CD4-positive, alpha-beta T cell treated with Interleukin-17A for 4 hours (primary cell): ENCODE measurements around the gene MIA.
"Not testable (repeated sequence)": the region's sequence is repeated elsewhere in the genome, so short reads cannot be mapped to it uniquely, and the experiment has no call there.

Experiments
- DNase-seq: peaks from one replicate; pipeline ENCODE4 v3.0.0-alpha.2; 2020; ENCODE audit warnings: mixed read lengths

The MIA gene

DNA sequence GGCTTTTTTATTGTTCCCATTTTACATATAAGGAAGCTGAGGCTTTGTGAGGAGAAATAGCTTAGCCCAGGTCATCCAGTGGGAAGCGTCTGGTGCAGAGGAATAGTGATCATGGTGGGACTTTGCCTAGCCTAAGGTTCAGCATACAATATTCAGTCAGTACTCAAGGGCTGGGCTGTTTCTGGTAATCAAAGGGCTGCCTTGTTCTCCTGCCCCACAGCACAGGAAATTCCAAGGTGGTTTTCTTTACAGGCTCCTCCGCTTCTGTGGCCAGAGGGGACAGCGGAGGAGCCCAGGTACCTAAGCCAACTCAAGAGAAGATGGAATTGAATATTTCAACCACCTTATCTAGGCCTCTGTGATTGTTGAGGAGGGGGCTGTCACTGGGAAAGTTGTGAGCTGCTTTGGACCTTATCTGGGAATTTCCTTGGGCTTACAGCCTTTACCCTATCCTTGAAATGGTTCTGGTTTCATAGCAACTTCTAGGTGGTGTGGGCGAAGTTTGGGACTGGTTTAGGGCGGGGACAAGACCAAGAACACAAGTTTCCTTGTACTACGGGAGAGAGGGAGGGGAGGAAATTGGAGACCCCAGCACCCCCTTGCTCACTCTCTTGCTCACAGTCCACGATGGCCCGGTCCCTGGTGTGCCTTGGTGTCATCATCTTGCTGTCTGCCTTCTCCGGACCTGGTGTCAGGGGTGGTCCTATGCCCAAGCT is at the start of gene MIA:
Gene MIA, plus strand, starts transcription at position 606 of the 716 bp plus-strand sequence. Its CDS starts 22 bp downstream, at position 628.
- DNase-seq: no peak

DNA sequence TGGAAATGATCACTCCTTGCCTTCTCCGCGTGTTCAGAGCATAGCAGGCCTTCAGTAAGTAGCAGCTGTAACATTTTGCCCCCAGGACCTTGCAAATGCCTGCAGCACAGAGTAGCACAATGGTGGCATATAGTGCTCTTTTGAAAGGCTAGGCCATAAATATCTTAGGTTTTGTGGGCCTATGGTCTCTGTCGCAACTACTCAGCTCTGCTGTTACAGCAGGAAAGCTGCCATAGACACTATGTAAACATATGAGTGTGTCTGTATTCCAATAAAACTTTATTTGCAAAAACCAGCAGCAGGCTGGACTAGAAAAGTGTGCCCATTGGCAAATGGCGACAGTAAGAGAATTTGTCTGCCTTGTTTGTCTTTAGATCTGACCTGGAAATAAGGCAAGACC is 49.0 kb upstream of the MIA start:
- DNase-seq: no peak

DNA sequence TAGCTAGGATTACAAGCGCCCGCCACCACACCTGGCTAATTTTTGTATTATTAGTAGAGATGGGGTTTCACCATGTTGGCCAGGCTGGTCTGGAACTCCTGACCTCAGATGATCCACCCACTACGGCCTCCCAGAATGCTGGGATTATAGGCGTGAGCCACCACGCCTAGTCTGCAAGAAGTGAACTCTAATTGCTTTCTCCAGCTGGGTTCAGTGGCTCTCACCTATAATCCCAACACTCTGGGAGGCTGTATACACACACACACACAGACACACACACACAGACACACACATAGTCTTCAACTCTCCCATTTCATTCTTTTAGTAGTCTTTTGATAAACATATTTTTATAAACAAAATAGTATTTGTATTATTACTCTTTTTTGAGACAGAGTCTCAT is 45.3 kb upstream of the MIA start:
- DNase-seq: not testable (repeated sequence)

DNA sequence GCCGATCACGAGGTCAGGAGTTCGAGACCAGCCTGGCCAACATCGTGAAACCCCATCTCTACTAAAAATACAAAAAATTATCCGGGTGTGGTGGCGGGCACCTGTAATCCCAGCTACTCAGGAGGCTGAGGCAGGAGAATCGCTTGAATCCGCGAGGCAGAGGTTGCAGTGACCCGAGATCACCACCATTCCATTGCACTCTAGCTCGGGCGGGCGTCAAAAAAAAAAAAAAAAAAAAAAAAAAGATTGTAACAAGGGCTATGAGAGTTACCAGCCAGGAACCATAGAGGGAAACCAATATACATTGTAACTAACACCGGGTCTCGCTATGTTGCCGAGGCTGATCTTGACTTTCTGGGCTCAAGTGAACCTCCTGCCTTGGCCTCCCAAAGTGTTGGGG is 43.0 kb upstream of the MIA start:
- not testable (repeated sequence) for DNase-seq

DNA sequence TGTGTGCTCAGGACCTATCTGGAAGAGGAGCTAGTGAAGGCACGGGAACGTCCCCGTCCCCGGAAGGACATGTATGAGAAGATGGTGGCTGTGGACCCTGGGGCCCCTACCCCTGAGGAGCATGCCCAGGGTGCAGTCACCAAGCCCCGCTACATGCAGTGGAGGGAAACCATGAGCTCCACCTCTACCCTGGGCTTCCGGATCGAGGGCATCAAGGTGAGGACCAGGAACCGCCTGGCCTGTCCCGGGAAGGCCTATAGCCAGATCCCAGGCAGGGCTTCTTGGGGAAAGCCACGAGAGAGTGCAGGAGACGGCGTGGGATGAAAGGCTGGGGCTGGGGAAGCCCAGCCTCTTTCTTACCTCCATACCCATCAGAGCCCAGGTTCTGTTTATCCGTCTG is 42.2 kb upstream of the MIA start:
- no peak for DNase-seq

DNA sequence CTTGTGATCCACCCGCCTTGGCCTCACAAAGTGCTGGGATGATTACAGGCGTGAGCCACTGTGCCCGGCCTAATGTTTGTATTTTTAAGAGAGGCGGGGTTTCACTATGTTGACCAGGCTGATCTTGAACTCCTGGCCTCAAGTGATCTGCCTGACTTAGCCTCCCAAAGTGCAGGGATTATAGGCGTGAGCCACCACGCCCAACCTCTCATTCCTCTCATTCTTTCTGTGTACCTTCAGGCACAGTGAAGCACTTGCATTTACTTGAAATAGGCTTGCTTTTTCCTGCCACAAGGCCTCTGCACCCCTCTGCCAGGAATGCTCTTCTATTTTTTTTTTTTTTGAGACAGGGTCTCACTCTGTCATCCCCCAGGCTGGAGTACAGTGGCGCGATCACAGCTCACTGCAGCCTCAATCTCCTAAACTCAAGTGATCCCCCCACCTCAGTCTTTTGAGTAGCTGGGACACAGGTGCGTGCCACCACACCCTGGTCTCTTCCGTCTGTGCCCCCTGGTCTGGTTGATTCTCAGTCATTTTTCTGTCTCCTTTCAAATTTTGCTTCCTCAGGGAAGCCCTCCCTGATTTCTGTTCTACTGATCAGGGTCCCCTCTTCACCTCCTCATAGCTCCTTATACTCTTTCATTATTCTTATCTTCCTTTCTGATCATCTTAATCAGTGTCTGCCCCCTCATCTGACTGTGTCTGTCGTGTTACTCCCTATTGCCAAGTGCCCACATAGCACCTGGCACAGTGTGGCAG is 40.1 kb upstream of the MIA start:
- DNase-seq: no peak

DNA sequence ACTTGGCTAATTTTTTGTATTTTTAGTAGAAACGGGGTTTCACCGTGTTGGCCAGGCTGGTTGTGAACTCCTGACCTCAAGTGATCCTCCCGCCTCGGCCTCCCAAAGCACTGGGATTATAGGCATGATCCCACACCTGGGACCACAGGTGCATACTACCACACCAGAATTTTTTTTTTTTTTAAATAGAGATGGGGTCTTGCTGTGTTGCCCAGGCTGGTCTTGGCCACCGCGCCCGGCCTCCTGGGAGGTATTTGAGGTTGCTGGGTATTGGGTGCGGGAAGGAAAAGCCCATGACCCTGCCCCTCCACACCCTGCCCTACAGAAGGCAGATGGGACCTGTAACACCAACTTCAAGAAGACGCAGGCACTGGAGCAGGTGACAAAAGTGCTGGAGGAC is 38.7 kb upstream of the MIA start:
- no peak for DNase-seq

DNA sequence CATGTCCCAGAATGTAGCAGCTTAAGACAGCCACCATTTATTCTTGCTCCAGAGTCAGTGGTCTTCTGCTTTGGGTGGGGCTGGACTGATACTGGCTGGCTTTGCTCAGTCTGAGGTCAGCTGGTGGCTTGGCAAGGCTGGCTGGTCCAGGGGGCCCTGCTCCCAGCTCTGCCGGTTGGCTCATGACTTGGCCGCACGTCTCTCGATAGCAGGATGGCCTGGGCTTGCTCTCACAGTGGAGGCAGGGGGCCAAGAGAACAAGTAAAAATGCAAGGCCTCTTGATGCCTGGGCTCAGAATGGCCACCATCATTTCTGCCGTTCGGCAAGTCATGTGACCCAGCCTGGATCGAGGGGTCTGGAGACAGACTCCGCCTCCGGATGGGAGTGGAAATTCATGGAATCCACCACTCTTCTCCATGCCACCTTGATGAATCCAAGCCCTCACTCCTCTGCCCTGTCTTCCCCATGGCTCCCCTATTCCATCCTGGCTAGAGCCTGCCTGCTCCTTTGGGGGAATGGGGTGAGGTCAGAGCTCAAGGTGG is 38.1 kb upstream of the MIA start:
- no peak for DNase-seq

DNA sequence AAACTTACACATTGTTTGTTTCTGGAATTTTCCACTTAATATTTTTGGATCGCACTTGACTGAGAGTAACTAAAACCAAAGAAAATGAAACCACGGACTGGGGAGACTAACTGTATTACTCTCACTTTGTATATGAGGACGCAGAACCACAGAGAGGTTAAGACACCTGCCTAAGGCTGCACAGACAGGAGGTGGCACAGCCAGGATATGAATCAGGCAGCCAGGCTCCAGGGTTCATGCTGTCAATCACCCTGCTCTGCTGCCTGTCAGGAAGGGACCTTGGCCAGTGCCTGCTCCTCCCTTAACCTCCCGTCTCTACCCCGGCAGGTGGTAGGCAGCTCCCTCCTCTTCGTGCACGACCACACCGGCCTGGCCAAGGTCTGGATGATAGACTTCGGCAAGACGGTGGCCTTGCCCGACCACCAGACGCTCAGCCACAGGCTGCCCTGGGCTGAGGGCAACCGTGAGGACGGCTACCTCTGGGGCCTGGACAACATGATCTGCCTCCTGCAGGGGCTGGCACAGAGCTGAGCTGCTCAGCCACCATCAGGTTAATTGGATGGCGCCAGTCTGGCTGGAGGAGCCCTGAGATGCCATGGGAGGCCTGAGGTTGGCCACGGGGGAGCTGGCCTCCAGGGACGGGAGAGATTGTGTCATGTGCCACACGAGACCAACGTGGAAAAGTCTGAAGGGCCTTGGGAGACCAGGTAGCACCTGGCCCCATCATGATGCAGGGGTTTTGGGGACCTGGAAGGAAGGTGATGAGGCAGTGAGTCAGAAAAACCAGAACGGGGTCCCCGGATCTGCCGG is 36.1 kb upstream of the MIA start:
- no peak for DNase-seq

DNA sequence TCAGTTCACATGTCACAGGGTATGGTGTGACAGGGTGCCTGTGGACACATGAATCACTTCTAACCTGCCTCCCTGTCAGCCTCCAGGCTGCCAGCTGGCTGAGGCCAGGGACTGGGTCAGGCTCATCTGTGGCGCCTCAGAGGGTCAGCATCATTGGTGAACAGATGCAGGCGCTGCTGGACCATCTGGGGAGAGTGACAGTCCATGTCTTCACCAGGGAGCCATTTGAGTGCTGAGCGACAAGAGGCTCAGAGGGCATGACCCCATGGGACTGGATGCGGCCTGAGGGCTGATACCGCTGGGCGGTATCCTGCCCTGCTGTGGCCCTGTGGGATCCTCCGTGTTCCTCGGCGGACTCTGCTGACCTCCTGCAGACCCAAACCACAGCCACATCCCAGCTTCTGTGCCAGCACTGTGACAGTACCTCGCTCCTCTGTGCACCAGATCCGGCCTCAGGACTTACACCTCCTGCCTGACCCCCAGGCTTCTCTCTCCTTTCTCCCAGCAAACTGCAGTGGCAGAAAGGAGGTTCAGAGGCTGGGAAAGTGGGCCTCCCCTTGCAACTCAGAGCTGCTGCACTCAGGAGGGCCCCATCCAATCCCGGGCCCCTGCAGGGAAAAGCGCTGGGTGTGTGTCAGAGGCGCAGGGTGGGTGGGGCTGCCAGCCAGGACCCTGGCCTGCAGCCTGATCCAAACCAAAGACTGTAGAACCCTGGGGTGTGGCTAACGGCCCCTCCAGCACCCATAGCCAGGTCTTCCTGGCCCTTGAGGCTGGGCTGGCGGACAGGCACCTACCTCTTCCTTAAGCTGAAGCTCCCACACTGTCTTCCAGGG is 35.2 kb upstream of the MIA start:
- DNase-seq: no peak

DNA sequence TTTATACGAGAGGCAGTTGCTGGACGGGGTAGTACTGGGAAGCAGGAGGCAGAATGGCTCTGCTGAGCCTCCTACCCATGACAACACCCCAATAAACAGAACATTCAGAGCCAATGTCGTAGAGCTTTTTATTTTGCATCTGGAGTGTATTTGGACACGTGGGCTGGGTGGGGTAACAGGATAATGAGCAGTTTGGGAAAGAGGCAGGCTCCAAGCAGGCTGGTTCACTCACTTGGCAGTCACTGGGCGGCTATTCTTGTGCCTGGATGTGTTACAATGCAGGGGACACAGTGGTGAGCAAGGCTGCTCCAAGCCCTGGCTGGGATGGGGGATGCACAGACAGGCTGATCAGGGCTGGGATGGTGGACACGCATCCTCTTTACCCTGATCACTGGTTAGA is 34.6 kb upstream of the MIA start:
- DNase-seq: no peak

DNA sequence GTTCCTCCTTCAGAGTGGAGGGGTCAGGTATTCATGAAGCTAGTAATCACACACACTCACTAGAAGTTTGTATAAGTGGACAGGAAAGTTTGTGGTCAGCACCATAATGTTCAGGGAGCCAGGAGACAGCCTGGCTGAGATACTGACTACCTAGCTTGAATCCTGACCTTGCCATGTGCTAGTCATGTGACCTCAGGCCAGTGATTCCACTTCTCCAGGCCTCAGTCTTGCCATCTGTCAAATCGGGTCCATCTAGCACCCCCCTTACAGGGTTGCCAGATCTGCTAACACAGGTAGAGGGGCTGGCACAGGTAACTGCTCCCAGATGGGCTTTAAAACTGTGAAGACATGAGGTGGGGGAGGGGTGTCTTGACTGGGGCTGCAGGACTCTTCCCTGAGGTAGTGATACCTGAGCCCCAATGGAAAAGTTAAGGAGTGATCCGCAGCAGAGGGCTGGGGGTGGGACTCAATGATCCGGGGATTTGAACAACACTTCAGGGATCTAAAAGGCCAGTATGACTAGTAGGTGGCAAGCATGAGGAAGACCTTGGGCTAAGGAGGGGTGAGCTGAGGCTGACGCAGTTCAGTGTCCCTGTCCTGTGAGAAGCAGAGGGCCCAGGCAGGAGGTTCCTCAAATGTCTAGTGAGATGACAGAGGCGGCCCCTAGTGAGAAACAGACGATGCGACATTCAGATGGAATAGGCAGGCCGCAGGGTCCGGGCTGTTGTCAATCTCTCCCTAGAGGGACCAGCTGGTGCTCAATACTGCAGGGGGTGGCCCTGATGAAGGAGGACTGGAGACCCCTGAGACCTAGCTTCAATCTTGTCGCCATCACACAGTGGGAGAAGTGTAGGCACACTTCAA is 33.6 kb upstream of the MIA start:
- DNase-seq: no peak

DNA sequence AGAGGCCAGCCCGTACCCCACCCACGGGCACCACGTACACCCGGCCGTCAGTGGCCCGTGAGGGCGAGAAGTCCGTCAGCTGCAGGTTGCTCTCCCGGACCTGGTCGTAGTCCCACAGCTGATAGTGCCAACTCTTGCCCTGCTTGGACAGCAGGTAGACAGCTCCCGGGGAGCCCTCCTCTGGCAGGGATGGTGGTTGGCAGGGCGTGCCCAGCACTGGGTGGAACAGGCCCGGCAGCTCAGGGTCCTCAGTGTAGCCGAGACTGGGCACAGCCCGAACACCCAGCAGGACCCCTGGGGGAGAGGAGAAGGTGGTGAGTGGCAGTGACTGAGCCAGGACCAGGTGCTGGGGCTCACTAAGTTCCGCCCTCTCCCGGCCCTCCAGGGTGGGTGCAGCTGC is 32.8 kb upstream of the MIA start:
- no peak for DNase-seq

DNA sequence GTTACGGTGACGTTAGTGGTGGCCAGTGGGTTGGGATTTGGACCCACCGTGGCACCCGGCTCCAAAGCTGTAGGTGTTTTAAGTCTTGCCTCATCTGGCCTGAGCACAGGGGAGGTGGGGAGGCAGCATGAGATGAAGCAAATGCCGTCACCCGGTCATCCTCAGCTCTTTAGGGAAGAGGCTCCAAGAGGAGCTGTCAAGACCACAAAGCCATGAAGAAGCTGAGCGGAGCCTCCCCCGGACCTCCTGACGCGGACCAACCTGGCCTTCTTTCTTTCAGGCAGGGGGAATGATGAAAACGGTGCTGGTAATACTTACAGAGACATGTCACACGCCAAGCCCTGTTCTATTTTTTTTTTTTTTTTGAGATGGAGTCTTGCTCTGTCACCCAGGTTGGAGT is 32.4 kb upstream of the MIA start:
- DNase-seq: no peak

DNA sequence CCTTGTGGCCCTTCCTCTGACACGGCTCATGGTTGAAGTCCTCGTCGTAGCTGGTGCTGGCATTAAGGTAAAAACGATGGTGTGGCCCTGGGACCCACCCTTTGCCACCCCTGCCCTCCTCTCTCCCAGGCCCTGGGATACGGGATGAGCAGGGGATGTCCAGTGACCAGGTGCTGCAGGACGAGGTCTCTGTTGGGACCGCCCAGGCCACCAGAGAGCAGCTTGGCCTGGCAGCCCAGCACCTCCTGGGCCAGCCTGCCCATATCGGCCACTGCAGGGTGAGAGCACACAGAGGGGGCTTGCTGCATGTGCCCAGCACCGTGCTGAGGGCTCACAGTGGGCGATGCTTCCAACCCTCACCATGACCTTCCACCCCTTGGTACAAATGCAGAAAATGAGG is 31.4 kb upstream of the MIA start:
- DNase-seq: no peak

DNA sequence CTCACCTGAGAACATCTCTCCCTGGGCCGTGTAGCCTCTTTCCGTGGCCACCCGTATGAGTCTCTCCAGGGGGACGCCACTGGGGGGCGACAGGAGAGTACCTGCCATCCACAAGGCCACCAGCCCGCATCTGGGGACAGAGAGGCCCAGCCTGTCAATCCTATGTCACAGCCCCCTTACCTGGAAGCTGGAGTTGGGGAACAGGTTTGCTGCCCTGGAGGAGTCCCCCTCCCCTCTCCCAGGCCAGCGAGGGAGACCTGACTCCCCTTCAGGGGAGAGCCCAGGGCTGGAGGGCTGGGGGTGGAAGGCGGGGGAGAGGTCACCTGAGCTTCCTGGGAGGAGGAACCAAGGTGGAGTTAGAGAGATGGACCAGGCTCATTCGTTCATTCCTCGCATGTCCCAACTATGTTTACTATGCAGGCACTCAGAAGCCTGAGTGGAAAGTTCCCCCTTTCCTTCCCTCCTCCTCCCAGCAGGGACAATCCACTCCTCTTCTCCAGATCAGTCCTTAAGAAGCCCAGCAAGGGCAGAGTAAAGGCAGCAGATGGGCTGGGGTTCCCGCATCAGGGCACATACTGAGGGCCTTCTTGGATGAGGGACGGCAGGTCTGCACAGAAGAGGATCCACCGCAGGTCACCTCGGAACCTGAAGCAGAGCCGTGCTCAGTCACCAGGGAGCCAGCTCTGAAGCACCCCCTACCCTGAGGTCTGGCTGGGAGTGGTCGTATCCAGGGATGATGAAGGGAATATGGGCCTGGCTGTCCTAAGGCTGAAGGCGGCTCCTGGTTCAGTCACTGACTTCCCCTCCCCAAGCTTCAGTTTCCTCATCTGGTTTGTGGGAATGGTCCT is 30.5 kb upstream of the MIA start:
- DNase-seq: peak; percentile 49

DNA sequence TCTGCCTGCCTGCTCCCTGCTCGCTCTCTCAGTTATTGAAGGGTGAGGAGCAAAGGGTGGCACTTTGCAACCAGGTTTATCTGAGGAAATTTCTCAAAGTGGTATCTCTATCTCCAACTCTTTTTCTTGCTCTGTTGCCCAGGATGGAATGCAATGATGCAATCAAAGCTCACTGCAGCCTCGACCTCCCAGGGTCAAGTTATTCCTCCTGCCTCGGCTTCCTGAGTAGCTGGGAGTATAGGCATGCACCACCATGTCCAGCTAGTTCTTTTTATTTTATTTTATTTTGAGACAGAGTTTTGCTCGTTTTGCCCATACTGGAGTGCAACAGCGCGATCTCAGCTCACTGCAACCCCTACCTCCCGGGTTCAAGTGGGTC is 29.9 kb upstream of the MIA start:
- DNase-seq: no peak

DNA sequence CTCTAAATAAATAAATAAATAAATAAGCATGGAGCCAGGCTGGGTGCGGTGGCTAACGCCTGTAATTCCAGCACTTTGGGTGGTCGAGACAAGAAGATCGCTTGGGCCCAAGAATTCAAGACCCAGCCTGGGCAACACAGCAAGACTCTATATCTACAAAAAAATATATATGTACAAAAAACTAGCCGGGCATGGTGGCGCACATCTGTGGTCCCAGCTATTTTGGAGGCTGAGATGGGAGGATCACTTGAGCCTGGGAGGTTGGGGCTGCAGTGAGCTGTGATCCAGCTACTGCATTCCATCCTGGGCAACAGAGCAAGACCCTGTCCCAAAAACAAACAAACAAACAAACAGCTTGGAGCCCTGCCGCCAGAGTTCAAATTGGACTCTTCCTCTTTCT is 27.8 kb upstream of the MIA start:
- DNase-seq: no peak

DNA sequence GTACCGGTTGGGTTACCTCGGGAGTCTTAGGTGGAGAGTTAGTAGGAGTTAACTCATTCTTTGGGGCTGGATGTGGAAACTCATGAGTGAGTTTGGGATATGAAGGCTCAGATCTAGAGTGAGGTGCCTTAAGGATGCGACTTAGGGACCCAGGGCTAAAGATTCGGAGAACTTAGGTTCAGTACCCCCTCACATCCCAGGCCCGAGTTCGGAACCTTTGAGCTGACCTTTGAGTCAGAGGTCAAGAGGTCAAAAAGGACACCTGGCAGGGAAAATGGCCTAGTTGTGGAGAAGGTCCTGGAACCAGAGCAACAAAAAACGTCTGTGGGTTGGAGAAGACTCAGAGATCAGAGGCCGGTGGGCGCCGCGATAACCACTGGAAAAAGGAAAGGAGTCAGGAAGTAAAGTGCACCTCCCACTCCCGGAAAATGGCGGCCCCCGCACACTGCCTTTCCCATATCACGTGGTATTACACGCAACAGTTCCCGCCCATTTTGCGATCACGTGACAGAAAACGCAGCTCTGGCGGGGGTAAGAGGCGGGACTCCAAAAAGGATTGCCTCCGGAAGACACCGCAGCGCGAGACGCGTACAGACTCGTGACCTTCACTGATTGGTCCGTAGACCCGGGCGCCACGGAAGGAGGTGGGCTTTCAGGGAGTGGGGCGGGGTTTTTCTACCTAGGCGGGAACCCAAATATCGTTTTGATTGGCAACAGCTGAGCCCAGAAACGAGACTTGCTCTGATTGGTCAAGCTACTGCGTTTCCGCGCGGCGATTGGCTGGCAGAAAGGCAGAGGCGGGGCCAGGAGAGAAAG is 25.1 kb upstream of the MIA start, which contains the start of gene ACTMAP:
Gene ACTMAP, minus strand, starts transcription at position 420 of the 816 bp plus-strand sequence. CDS start 674 bp downstream, outside the sequence.
- DNase-seq: peak; percentile 99
